ENCODE data around the gene NINL.

DNA sequence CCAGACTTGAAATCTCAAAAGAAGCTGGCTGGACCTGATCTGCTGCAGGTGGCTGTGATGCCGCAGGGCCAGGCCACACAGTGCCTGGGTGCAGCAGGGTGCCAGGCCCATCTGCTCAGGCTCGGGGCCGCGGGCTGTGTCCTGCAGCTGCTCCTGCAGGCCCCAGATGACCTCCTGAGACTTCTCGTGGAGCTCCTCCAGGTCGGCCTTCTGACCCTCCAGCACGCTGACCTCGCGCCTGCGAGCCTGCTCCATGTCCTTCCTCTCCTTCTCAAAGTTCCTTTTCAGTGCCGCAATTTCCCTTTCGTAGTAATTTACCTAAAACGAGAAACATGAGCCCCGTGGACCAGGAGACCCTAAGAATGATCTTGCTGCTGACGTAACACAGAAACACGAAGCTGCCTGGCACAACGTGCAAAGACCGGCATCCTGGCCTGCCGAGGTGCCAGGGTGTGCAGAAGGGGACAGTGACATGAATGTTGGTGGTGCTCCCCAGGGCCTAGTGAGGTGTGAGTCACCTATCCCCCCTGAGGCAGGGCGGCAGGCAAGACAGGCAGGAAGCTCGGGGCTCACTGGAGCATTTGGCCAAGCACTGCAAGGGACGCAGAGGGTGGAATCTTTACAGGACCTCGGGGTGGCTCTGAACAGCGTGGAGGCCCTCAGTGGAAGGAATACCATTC lies 106.3 kb downstream of the NINL start:
- TF ChIP-seq, protein P1, sequence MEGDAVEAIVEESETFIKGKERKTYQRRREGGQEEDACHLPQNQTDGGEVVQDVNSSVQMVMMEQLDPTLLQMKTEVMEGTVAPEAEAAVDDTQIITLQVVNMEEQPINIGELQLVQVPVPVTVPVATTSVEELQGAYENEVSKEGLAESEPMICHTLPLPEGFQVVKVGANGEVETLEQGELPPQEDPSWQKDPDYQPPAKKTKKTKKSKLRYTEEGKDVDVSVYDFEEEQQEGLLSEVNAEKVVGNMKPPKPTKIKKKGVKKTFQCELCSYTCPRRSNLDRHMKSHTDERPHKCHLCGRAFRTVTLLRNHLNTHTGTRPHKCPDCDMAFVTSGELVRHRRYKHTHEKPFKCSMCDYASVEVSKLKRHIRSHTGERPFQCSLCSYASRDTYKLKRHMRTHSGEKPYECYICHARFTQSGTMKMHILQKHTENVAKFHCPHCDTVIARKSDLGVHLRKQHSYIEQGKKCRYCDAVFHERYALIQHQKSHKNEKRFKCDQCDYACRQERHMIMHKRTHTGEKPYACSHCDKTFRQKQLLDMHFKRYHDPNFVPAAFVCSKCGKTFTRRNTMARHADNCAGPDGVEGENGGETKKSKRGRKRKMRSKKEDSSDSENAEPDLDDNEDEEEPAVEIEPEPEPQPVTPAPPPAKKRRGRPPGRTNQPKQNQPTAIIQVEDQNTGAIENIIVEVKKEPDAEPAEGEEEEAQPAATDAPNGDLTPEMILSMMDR (IDR thresholded peaks at IDR 0.05), result no peak
- no peak for TF ChIP-seq POLR2A (IDR thresholded peaks at IDR 0.05)

All from Peyer's patch (tissue), 4 donors.